A673 (cell line): ENCODE data around the gene PLEKHF1. TPM values are rescaled to one million over a fixed set of nuclear protein-coding genes. Genes with fewer than 3 reads are reported as not detected.

ENCODE experiments used
- BruUV-seq: library from RNA; stranded (reverse); fragments of 400-500 nt; replicated peaks from 2 replicates; lab custom pipeline; 2021; lab: Mats Ljungman, UMichigan
- CTCF ChIA-PET: fragments of 300-600 bp; sonication (Branson Sonifier 250); formaldehyde crosslinking; loops from one replicate; lab custom pipeline; 2022; ENCODE audit warnings: antibody characterized with exemption; lab: Charles Lee
- POLR2A ChIA-PET: fragments of 300-600 bp; sonication (Branson Sonifier 250); formaldehyde crosslinking; loops from one replicate; lab custom pipeline; 2022; ENCODE audit warnings: antibody characterized with exemption; ENCODE audit not compliant: low non-redundant PET; lab: Charles Lee
- DNase-seq: peaks from one replicate; pipeline ENCODE4 v3.0.0-alpha.2; 2015; ENCODE audit warnings: low spot score
- H3K27ac ChIP-seq: fragments of 200-600 bp; sonication (generic); 2 replicates; pipeline ENCODE4 v1.5.1; 2016; ENCODE audit warnings: mixed run types, low read depth, mild to moderate bottlenecking, mixed read lengths, antibody characterized with exemption, low read length; ENCODE audit not compliant: poor library complexity, severe bottlenecking
- H3K27me3 ChIP-seq: fragments of 200-600 bp; sonication (generic); replicated peaks from 2 replicates; pipeline ENCODE4 v1.6.1; 2017; ENCODE audit warnings: mixed run types, low read depth, mild to moderate bottlenecking, mixed read lengths, antibody characterized with exemption, low read length; ENCODE audit not compliant: insufficient read depth, poor library complexity
- H3K36me3 ChIP-seq: fragments of 200-600 bp; sonication (generic); 2 replicates; pipeline ENCODE4 v1.6.1; 2016; ENCODE audit warnings: mixed run types, mild to moderate bottlenecking, mixed read lengths, antibody characterized with exemption, low read length; ENCODE audit not compliant: insufficient read depth, poor library complexity, severe bottlenecking
- H3K4me1 ChIP-seq: fragments of 200-600 bp; sonication (generic); 2 replicates; pipeline ENCODE4 v1.6.1; 2017; ENCODE audit warnings: mixed run types, mild to moderate bottlenecking, mixed read lengths, antibody characterized with exemption, low read length; ENCODE audit not compliant: insufficient read depth, poor library complexity, severe bottlenecking
- H3K4me3 ChIP-seq: fragments of 200-600 bp; sonication (generic); 2 replicates; pipeline ENCODE4 v1.5.1; 2016; ENCODE audit warnings: low read depth, mixed run types, mild to moderate bottlenecking, mixed read lengths, low read length; ENCODE audit not compliant: poor library complexity, severe bottlenecking
- H3K9me3 ChIP-seq: fragments of 200-600 bp; sonication (generic); 2 replicates; pipeline ENCODE4 v1.6.1; 2016; ENCODE audit warnings: mixed run types, low read depth, mild to moderate bottlenecking, mixed read lengths, antibody characterized with exemption, low read length; ENCODE audit not compliant: poor library complexity, severe bottlenecking
- EZH2 ChIP-seq: fragments of 200-600 bp; sonication (generic); IDR thresholded peaks from 2 replicates; pipeline ENCODE4 v1.6.1; 2017; ENCODE audit warnings: borderline replicate concordance, low read depth, mild to moderate bottlenecking, mixed read lengths, antibody characterized with exemption, low read length; ENCODE audit not compliant: poor library complexity, severe bottlenecking
- intact Hi-C: fragments of 100-400 bp; cut with micrococcal nuclease; formaldehyde crosslinking; loops from one replicate; pipeline ENCODE4 v1.10.0; 2022; ENCODE audit not compliant: unreplicated experiment
- total RNA-seq: library from RNA; stranded (reverse); gene quantifications from 2 replicates; pipeline ENCODE4 v1.2.3, GENCODE V29; 2021
- TF ChIP-seq, protein P1 (sequence below): fragments of 300-800, 200-600 bp; sonication (generic); conservative IDR thresholded peaks from 2 replicates; pipeline ENCODE4 v1.5.1; 2017; ENCODE audit warnings: low read depth, mild to moderate bottlenecking, antibody characterized with exemption, low read length, moderate library complexity, mixed read lengths

The PLEKHF1 gene
- total RNA-seq, 1 experiment from 2014 or later, result not detected

DNA sequence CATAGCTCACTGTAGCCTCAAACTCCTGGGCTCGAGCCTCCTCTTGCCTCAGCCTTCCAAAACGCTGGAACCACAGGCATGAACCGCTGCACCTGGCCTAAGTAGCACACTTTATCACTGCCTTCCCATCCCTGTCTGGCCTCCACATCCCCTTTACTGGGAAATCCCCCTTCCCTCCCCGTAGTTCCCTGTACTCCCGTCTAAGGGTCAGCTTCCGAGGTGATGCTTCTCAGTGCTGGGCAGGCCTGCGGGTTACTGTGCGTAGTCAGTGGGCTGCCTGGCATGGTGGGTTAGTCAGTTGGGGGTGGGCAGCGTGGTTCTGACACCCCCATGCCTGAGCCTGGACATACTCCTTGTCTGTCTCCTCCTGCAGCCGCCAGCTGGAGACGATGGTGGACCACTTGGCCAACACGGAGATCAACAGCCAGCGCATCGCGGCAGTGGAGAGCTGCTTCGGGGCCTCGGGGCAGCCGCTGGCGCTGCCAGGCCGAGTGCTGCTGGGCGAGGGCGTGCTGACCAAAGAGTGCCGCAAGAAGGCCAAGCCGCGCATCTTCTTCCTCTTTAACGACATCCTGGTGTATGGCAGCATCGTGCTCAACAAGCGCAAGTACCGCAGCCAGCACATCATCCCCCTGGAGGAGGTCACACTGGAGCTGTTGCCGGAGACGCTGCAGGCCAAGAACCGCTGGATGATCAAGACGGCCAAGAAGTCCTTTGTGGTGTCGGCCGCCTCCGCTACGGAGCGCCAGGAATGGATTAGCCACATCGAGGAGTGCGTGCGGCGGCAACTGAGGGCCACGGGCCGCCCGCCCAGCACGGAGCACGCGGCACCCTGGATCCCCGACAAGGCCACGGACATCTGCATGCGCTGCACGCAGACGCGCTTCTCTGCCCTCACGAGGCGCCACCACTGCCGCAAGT, 8.4 kb downstream of the PLEKHF1 start:
- DNase-seq, result no peak
- Histone ChIP-seq H3K27me3 (no peaks in the 10 kb centered on the region), H3K36me3 (no peaks in the 10 kb centered on the region), H3K27ac (no peak overlapping the region), H3K9me3 (no peaks in the 10 kb centered on the region), H3K4me1 (no peaks in the 10 kb centered on the region), H3K4me3 (no peak overlapping the region)
- intact Hi-C loops, result no loop called here
- ChIA-PET POLR2A (no interaction called here), CTCF (no interaction called here)
- no TSS peak for BruUV-seq
- TF ChIP-seq, protein P1, sequence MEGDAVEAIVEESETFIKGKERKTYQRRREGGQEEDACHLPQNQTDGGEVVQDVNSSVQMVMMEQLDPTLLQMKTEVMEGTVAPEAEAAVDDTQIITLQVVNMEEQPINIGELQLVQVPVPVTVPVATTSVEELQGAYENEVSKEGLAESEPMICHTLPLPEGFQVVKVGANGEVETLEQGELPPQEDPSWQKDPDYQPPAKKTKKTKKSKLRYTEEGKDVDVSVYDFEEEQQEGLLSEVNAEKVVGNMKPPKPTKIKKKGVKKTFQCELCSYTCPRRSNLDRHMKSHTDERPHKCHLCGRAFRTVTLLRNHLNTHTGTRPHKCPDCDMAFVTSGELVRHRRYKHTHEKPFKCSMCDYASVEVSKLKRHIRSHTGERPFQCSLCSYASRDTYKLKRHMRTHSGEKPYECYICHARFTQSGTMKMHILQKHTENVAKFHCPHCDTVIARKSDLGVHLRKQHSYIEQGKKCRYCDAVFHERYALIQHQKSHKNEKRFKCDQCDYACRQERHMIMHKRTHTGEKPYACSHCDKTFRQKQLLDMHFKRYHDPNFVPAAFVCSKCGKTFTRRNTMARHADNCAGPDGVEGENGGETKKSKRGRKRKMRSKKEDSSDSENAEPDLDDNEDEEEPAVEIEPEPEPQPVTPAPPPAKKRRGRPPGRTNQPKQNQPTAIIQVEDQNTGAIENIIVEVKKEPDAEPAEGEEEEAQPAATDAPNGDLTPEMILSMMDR, result no peak
- TF ChIP-seq EZH2, result no peak

DNA sequence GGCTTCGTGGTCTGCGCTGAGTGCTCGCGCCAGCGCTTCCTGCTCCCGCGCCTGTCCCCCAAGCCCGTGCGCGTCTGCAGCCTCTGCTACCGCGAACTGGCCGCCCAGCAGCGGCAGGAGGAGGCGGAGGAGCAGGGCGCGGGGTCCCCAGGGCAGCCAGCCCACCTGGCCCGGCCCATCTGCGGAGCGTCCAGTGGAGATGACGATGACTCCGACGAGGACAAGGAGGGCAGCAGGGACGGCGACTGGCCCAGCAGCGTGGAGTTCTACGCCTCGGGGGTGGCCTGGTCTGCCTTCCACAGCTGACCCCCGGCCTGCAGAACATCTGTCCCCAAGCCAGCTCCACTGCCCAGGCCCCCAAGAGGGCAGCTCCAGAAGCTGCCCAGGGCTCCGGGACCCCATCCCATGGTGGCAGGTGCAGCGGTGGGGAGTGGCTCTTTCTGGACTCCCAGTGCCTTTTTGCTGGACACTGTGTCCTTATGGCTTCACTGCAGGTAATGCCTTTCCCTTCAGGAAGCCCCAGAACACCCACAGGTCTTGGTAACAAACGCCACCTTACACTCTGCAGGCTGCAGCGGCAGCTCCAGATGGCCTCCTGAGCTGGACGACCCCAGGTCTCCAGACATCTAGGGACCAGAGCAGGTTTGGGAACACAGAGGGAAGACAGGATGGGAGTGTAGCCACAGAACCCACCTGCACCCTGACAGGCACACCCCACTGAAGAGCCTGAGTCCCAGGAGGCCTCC, 9.3 kb downstream of the PLEKHF1 start:
- TF ChIP-seq, protein P1, result no peak
- no peak for TF ChIP-seq EZH2
- no peaks in the 10 kb centered on the region for H3K36me3 ChIP-seq
- H3K4me3 ChIP-seq, result no peak overlapping the region
- H3K27ac ChIP-seq, result no peak overlapping the region
- H3K27me3 ChIP-seq, result no peaks in the 10 kb centered on the region
- ChIA-PET POLR2A (no interaction called here), CTCF (no interaction called here)
- intact Hi-C loops, result no loop called here
- DNase-seq, result no peak
- H3K9me3 ChIP-seq, result no peaks in the 10 kb centered on the region
- H3K4me1 ChIP-seq, result no peaks in the 10 kb centered on the region
- no TSS peak for BruUV-seq

DNA sequence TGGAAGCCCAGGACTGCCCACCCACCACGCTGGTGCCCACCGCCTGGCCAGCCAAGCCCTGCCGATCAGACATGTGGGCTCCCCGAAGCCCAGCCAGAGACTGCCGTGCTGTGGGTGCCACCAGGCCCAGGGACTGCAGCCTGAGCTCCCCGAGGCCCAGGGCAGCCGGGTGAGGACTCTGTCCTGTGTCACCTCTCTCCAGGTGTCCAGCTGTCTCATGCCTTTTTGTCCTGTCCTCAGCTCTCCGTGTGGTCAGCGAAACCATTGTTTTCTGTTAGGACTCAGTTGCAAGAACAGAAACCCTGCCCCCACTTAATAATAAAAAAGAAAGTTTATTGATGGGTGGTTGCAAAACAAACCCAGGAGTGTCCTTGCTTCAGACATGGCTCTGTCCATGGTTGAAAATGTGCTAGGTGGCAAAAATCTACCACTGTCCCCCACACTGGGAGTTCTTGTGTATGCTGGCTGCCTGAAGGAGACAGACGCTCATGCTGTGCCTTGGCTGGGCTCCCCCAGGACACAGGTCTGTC, 9.9 kb downstream of the PLEKHF1 start:
- POLR2A ChIA-PET, result no interaction called here
- CTCF ChIA-PET, result no interaction called here
- H3K27me3 ChIP-seq, result no peaks in the 10 kb centered on the region
- no peak overlapping the region for H3K4me3 ChIP-seq
- H3K27ac ChIP-seq, result no peak overlapping the region
- no peaks in the 10 kb centered on the region for H3K36me3 ChIP-seq
- TF ChIP-seq, protein P1, result no peak
- TF ChIP-seq EZH2, result no peak
- DNase-seq, result no peak
- intact Hi-C loops, result no loop called here
- no peaks in the 10 kb centered on the region for H3K4me1 ChIP-seq
- no peaks in the 10 kb centered on the region for H3K9me3 ChIP-seq
- no TSS peak for BruUV-seq
